NCI-H82 (cell line): ENCODE measurements around the gene PSMB5.

ENCODE experiments used
- DNase-seq: peaks from one replicate; lab custom pipeline; 2025; lab: John Stamatoyannopoulos, UW

PSMB5 gene

GRCh38 chr14:23034498-23035302, at the start of gene PSMB5:
Gene PSMB5 (minus strand): TSS chr14:23034900. CDS start chr14:23034881, 19 bp downstream.
- no peak for DNase-seq

GRCh38 chr14:23080474-23080873, 45.8 kb upstream of the PSMB5 start:
- DNase-seq: no peak

DNA sequence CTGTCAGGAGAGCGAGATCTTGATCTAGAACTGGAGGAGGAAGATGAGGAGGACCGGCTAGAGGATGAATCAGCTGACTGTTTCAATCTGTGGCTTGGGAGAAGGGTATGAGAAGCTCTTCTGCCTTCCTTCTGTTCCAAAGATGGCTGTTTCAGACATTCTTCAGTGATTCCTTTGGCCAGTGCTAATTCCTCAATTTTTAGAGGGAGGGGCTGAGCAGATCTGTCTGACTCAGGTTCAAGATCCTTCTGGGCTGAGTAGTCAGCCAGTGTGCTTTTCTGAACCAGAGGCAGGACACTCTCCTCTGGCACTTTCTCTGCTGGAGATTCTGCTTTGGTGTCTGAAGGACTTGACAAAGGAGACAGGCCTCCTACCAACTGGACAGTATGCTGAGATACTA, 45.0 kb upstream of the PSMB5 start:
- DNase-seq: no peak

DNA sequence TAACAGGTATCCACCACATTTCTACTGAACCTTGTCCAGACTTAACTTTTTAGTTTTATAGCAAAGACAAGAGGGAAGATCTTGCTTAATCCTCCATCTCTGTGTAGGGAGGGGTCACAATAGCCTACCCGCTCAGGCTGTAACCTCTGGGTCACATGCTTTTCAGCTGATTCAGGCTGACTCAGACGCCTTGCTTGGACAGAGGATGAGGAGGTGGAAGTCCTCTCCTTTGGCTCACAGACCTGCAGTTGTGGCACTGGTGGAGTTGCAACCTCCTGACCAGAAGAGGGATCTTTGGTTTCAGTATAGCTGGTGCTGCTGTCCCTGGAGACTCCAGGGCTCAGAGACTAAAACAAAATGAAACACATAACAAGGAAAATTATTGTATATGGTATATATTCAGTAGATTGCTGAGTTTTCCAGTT, 44.0 kb upstream of the PSMB5 start:
- DNase-seq: no peak

DNA sequence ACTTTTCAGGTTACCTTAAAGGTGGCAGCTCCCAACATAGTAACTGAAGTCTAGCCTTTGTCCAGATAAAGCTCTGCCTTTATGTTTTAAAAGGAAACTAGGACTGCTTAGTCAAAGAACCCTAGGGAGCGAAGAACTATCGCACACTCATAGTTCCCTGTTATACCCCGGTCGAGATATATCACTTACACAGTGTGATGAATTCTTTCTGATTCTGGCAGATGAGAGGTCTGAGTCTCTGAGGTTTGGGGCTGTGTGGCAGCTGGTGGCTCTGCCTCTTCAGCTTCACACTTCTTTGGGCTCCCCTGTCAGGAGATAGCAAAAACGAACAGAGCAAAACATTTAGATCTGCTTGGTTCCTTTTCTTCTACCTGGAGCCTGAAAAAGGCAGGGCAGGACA, 43.3 kb upstream of the PSMB5 start:
- no peak for DNase-seq

DNA sequence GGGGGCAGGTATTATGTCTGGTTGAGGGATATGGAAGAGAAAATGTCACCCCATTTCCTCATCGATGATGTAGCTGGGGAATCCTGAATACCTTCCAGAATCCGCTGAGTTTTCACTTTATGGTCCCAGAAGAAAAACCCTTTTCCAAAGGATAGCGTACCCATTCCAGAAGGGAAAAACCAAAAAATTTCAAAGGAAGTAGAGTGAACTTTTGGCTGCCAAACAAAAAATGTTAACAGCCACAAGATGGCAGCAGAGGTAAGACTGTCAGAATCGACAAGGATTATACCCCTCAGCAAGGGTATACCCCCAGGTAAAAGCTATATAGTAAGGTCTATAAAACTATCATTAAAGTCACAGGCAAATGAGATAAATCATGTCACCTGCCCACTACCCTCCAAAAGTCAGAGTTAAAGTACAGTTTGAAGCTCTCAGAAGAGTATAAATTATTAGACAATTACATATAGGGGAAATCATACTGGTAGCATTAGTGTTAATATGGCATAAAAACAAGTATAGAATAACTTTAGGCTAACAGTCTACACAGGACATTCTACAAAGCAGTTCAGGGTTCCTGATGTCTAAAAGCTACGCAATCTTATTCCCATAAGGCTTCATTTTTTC, 42.2 kb upstream of the PSMB5 start:
- no peak for DNase-seq

DNA sequence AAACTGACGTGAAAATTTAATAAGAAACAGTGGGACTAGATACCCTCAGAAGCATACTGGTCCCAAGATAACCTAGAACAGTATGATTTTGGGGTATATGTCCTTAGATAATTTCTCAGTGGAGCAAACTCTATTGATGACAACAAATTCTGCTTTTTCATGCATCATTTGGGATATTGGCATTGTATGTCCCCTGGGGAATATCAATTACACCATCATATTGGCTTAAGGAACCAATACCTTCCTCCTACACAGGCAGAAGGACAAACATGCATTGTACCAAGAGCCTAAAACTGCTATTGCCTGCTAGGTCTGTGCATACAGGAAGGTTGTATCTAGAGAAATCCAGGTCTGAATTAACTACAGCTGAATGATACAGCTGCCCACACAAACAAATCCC, 40.2 kb upstream of the PSMB5 start:
- DNase-seq: no peak

- no peak for DNase-seq
Measured at GRCh38 chr14:23071921-23072539, 37.3 kb upstream of the PSMB5 start.

- no peak for DNase-seq
Measured at GRCh38 chr14:23071244-23071920, 36.7 kb upstream of the PSMB5 start.

GRCh38 chr14:23070262-23071129, 35.8 kb upstream of the PSMB5 start:
- DNase-seq: no peak

DNA sequence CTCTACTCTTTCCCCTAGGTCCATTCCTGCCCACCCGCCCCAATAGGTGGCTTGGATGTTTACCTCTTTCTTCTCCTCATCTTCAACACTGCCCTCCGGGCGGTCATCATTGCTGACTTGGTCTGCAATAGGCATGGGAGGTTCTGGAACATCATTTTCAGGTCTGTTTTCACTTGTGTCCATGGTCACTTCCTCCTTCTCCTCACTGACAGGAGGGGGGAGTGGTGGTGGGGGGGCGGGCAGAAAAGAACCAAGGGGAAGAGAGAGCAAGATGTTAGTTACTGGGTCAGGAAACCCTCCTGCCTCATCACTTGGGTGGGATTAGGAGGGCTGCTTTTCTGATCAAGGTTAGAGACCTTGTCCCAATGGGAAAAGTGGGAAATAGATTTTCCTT, 34.7 kb upstream of the PSMB5 start:
- DNase-seq: no peak

GRCh38 chr14:23068789-23069412, 34.2 kb upstream of the PSMB5 start:
- no peak for DNase-seq

DNA sequence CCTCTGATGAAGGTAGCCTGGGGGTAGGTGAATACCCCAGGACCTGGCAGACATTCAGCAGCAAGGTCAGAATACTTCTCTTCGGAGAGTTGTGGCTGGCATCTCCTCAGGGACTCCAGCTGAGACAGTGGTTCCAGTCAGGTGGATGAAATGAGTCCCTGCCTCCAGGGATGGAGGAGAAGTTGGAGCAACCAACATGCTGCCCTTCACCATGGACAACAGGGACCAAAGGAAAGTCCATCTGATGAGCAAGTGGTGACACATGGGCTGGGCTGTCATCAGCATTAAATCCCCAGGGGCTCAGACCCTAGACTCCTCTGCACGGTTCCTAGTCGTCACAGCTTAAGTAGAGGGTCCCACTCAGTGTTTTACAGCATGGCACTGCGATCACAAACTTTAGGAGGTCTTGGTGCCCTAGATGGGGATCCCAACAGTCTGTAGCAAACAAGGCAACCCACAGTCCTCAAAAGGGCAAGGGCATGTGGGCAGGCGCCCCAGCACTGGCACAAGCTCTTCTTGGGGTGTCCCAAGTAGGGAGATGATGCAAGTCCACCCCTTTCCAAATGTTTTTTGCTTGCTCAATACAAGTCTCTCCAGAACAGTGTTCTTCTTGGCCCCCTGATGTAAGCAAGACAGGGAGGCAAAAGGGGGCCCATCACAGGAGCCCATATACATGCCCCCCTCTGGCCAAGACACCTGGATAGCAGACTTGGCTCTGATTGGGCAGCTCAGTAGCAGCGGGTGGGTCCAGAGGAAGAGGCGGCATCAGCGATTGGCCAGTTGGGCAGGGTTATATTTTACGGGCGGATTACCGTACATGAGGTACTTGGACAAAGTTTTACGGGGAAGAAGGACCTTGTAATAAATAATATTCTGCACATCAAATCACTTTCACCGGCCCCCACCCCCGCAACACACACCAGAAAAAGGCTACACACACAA, 33.4 kb upstream of the PSMB5 start:
- DNase-seq: no peak

DNA sequence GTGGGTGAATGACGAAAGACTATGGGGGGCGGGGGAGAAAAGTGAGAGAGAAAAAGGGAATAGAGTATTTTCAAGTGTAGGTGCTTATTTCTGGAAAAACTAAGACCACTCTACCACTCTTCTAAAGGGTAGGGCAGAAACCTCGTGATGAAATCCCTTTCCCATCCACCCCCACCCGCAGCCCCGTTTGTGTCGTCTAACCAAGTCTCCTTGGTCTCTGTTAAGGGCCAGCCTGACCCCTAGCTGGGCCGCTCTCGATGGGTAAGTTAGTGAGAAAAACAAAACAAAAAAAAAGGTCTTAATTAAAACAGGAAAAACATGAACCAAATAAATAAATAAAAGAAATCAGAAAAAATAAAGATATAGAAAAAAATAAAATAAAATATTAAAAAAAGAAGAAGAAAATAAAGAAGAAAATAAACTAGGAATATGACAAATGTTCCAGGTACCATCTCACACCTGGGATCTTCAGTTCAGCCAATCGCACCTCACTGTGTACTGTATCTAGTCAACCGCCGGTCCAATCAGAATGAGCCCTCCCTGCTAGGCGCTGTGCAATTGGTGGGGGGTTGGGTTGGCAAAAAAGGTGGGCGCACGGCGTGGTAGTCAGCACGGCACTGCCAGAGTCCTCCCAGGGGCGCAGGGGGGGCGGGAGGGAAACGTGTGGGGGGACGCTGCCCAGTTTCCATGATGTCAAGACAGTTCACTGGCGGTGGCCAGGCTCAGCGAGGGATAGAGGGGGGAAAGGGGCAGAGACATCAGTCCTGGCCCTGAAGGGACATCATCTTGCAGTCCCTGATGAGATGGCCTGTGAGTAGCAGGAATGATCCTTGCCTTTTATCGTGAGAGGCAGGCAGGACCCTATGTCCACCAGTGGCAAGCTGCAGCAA, 32.4 kb upstream of the PSMB5 start:
- no peak for DNase-seq

DNA sequence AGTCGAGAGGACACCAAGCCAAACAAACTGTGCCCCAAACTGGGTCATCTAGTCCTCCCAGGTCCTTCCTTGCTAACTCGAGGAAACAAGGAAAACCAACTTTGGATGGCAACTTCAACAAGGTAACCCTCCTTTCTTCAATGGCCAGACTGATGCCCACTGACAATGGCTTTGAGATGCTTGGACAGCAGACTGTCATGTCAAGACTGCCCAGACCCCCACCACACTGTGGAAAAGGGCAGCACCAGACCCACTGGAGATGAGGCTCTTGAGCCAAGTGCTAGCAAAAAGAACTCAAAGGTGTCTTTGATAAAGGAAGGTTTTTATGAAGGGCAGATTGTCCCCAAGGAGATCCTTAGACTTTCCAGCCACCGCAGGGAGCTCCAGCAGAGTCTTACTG, 31.7 kb upstream of the PSMB5 start:
- DNase-seq: no peak

GRCh38 chr14:23063601-23064000, 28.9 kb upstream of the PSMB5 start:
- DNase-seq: no peak

GRCh38 chr14:23062002-23062401, 27.3 kb upstream of the PSMB5 start:
- no peak for DNase-seq

DNA sequence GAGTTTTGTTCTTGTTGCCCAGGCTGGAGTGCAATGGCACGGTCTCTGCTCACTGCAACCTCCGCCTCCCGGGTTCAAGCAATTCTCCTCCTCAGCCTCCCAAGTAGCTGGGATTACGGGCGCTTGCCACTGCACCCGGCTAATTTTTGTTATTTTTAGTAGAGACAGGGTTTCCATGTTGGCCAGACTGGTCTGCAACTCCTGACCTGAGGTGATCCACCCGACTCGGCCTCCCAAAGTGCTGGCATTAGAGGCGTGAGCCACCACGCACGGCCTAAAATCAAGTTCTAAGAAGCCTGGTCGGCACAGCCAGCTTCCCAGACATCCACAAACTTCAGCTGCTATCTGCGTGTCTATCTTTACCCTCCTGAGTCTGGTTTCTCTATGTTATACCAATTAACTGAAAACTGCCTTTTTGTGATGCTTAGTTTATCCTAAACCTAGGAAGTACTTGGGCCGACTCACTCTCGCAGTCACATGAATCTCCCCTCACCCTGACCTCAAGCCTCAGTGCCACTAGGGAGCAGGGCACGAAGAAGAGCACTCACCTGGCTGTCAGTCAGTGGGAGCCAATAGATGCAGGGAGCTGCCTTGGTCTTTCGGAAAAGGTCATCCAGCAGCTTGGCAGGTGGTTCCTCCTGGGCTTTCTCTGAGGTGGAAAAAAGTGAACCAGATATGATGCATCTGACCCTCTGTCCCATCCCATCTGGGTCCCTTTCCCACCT, 26.0 kb upstream of the PSMB5 start:
- no peak for DNase-seq
